ENCODE results near the gene ADAMTS4.
A peak's percentile ranks its signal among the peaks of the same experiment; 100 is the strongest.

ADAMTS4 gene

GRCh38 chr1:161140755-161141400 lies 58.0 kb downstream of the ADAMTS4 start:
- Histone ChIP-seq H2AFZ (ENCODE audit: low read depth, low read length) (no peak overlapping the region), H3K79me2 (ENCODE audit: low read length) (no peaks in the 10 kb centered on the region), H3K9ac (ENCODE audit: low read length) (no peak overlapping the region), H3K36me3 (replicated peaks; ENCODE audit: low read depth, low read length) (no peaks in the 10 kb centered on the region), H4K20me1 (ENCODE audit: insufficient read depth, low read length) (no peaks in the 10 kb centered on the region), H3K4me1 (ENCODE audit: low read length) (no peaks in the 10 kb centered on the region), H3K4me3 (ENCODE audit: low read length) (no peak overlapping the region), H3K27ac (ENCODE audit: low read length) (no peak overlapping the region), H3K27me3 (ENCODE audit: low read depth, low read length) (no peaks in the 10 kb centered on the region), H3K4me2 (ENCODE audit: low read length) (no peak overlapping the region), H3K9me3 (ENCODE audit: insufficient read depth, low read length) (no peaks in the 10 kb centered on the region)
- TF ChIP-seq CTCF (IDR thresholded peaks at IDR 0.05; ENCODE audit: low read depth, low read length) (no peak), EZH2phosphoT487 (IDR thresholded peaks at IDR 0.05; ENCODE audit: low read depth) (no peak)

GRCh38 chr1:161139766-161140165 lies 59.1 kb downstream of the ADAMTS4 start:
- Histone ChIP-seq H4K20me1 (ENCODE audit: insufficient read depth, low read length) (no peaks in the 10 kb centered on the region), H3K9me3 (ENCODE audit: insufficient read depth, low read length) (no peaks in the 10 kb centered on the region), H3K4me3 (ENCODE audit: low read length) (no peak overlapping the region), H3K4me1 (ENCODE audit: low read length) (no peaks in the 10 kb centered on the region), H3K4me2 (ENCODE audit: low read length) (no peak overlapping the region), H3K36me3 (replicated peaks; ENCODE audit: low read depth, low read length) (no peaks in the 10 kb centered on the region), H3K79me2 (ENCODE audit: low read length) (no peaks in the 10 kb centered on the region), H3K9ac (ENCODE audit: low read length) (no peak overlapping the region), H3K27ac (ENCODE audit: low read length) (no peak overlapping the region), H3K27me3 (ENCODE audit: low read depth, low read length) (no peaks in the 10 kb centered on the region), H2AFZ (ENCODE audit: low read depth, low read length) (no peak overlapping the region)
- TF ChIP-seq EZH2phosphoT487 (IDR thresholded peaks at IDR 0.05; ENCODE audit: low read depth) (no peak), CTCF (IDR thresholded peaks at IDR 0.05; ENCODE audit: low read depth, low read length) (peak; percentile 72)

DNA sequence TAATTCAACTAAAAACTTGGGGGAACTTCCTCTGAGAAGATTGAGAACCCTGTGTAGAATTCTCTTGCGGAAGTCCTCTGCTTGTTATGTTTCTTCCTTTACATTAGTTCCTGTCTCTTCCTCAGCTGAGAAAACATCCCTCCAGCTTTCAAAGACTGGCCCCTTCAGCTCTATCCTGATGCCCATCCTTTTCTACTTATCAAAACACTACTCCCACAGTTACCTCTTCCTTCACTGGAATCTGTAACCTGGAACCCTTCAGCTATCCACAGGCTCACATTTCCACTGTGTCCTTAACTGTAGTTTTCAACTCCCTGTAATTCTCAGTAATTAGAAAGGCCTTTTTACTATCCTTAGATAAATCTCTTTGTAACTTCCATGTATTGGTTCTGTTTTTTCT lies 60.4 kb downstream of the ADAMTS4 start:
- H3K27ac ChIP-seq (ENCODE audit: low read length), result no peak overlapping the region
- H3K4me3 ChIP-seq (ENCODE audit: low read length), result no peak overlapping the region
- H3K36me3 ChIP-seq (replicated peaks; ENCODE audit: low read depth, low read length), result no peaks in the 10 kb centered on the region
- H4K20me1 ChIP-seq (ENCODE audit: insufficient read depth, low read length), result no peaks in the 10 kb centered on the region
- H3K9me3 ChIP-seq (ENCODE audit: insufficient read depth, low read length), result no peaks in the 10 kb centered on the region
- peaks cover 5% of the 10 kb centered on the region for H3K79me2 ChIP-seq (ENCODE audit: low read length)
- no peak overlapping the region for H3K9ac ChIP-seq (ENCODE audit: low read length)
- peaks cover 5% of the 10 kb centered on the region for H3K4me1 ChIP-seq (ENCODE audit: low read length)
- no peaks in the 10 kb centered on the region for H3K27me3 ChIP-seq (ENCODE audit: low read depth, low read length)
- no peak overlapping the region for H3K4me2 ChIP-seq (ENCODE audit: low read length)
- no peak overlapping the region for H2AFZ ChIP-seq (ENCODE audit: low read depth, low read length)
- no peak for TF ChIP-seq EZH2phosphoT487 (IDR thresholded peaks at IDR 0.05; ENCODE audit: low read depth)
- no peak for TF ChIP-seq CTCF (IDR thresholded peaks at IDR 0.05; ENCODE audit: low read depth, low read length)

GRCh38 chr1:161137881-161138280 lies 61.0 kb downstream of the ADAMTS4 start:
- no peak overlapping the region for H3K4me3 ChIP-seq (ENCODE audit: low read length)
- no peaks in the 10 kb centered on the region for H3K9me3 ChIP-seq (ENCODE audit: insufficient read depth, low read length)
- H4K20me1 ChIP-seq (ENCODE audit: insufficient read depth, low read length), result no peaks in the 10 kb centered on the region
- no peaks in the 10 kb centered on the region for H3K27me3 ChIP-seq (ENCODE audit: low read depth, low read length)
- H2AFZ ChIP-seq (ENCODE audit: low read depth, low read length), result no peak overlapping the region
- peaks cover 10% of the 10 kb centered on the region for H3K79me2 ChIP-seq (ENCODE audit: low read length)
- peaks cover 6% of the 10 kb centered on the region for H3K4me1 ChIP-seq (ENCODE audit: low read length)
- no peak overlapping the region for H3K27ac ChIP-seq (ENCODE audit: low read length)
- TF ChIP-seq CTCF (IDR thresholded peaks at IDR 0.05; ENCODE audit: low read depth, low read length), result no peak
- TF ChIP-seq EZH2phosphoT487 (IDR thresholded peaks at IDR 0.05; ENCODE audit: low read depth), result no peak
- no peaks in the 10 kb centered on the region for H3K36me3 ChIP-seq (replicated peaks; ENCODE audit: low read depth, low read length)
- no peak overlapping the region for H3K4me2 ChIP-seq (ENCODE audit: low read length)
- no peak overlapping the region for H3K9ac ChIP-seq (ENCODE audit: low read length)

Measured in OCI-LY3 (cell line).